Liver (tissue), 9 donors: ENCODE results near the gene ADGRF5. TPM values are rescaled to one million over a fixed set of nuclear protein-coding genes. Genes with fewer than 3 reads are reported as not detected.

Experiments used
- DNase-seq: peaks from one replicate; pipeline ENCODE4 v3.0.0-alpha.2; 2017; ENCODE audit warnings: low spot score
- H3K27ac ChIP-seq, 2 donors: one replicate each; pipeline ENCODE4 v1.7.0; 2013; ENCODE audit warnings: inconsistent platforms in 2 of 2, low read length in 2 of 2, control low read depth in 1 of 2, low read depth in 1 of 2, mild to moderate bottlenecking in 1 of 2
- H3K27me3 ChIP-seq, 4 donors: one replicate each; pipeline versions ENCODE4 v1.6.1 to v1.7.0; 2013; ENCODE audit warnings: low read length in 3 of 4, inconsistent platforms in 1 of 4, mild to moderate bottlenecking in 1 of 4, moderate library complexity in 1 of 4; ENCODE audit not compliant: control insufficient read depth in 4 of 4, insufficient read depth in 4 of 4
- H3K36me3 ChIP-seq, 4 donors: one replicate each; pipeline versions ENCODE4 v1.6.1 to v1.7.0; 2013; ENCODE audit warnings: low read length in 3 of 4, mild to moderate bottlenecking in 3 of 4, low read depth in 1 of 4, moderate library complexity in 1 of 4; ENCODE audit not compliant: control insufficient read depth in 4 of 4, insufficient read depth in 3 of 4
- H3K4me1 ChIP-seq, 4 donors: one replicate each; pipeline versions ENCODE4 v1.6.1 to v1.7.0; 2013; ENCODE audit warnings: low read length in 3 of 4, mild to moderate bottlenecking in 3 of 4, moderate library complexity in 1 of 4; ENCODE audit not compliant: control insufficient read depth in 4 of 4, insufficient read depth in 4 of 4
- H3K4me3 ChIP-seq, 3 donors: one replicate each; pipeline versions ENCODE4 v1.6.1 to v1.7.0; 2013; ENCODE audit warnings: low read length in 3 of 3, control low read depth in 1 of 3, low read depth in 1 of 3, mild to moderate bottlenecking in 1 of 3
- H3K9ac ChIP-seq, 2 donors: one replicate each; pipeline ENCODE4 v1.7.0; 2013; ENCODE audit warnings: low read length in 2 of 2, mild to moderate bottlenecking in 2 of 2, moderate library complexity in 2 of 2, control low read depth in 1 of 2, low read depth in 1 of 2
- H3K9me3 ChIP-seq, 4 donors: one replicate each; pipeline versions ENCODE4 v1.6.1 to v1.7.0; 2013; ENCODE audit warnings: low read length in 3 of 4; ENCODE audit not compliant: control insufficient read depth in 4 of 4
- ATF3 ChIP-seq: IDR thresholded peaks from 2 replicates; pipeline ENCODE4 v1.6.1; 2016; ENCODE audit warnings: antibody characterized with exemption
- EGR1 ChIP-seq, 2 donors: IDR thresholded peaks; 2 replicates each; pipeline ENCODE4 v1.6.1; 2016 to 2018; ENCODE audit warnings: antibody characterized with exemption in 2 of 2, low read depth in 2 of 2
- FOXA1 ChIP-seq: IDR thresholded peaks from 2 replicates; pipeline ENCODE4 v1.6.1; 2016; ENCODE audit warnings: antibody characterized with exemption
- FOXA2 ChIP-seq: IDR thresholded peaks from 2 replicates; pipeline ENCODE4 v1.6.1; 2016; ENCODE audit warnings: antibody characterized with exemption
- GABPA ChIP-seq, 2 donors: IDR thresholded peaks in 1 of 2; conservative IDR thresholded peaks in 1 of 2; 2 replicates each; pipeline ENCODE4 v1.6.1; 2016; ENCODE audit warnings: antibody characterized with exemption in 2 of 2, mild to moderate bottlenecking in 1 of 2, moderate library complexity in 1 of 2
- HNF4A ChIP-seq, 2 donors: conservative IDR thresholded peaks; 2 replicates each; pipeline ENCODE4 v1.6.1; 2016; ENCODE audit warnings: antibody characterized with exemption in 2 of 2, mild to moderate bottlenecking in 2 of 2
- HNF4G ChIP-seq: IDR thresholded peaks from 2 replicates; pipeline ENCODE4 v1.6.1; 2016; ENCODE audit warnings: antibody characterized with exemption
- JUND ChIP-seq, 2 donors: IDR thresholded peaks; 2 replicates each; pipeline ENCODE4 v1.6.1; 2016; ENCODE audit warnings: antibody characterized with exemption in 2 of 2
- NR2F2 ChIP-seq: IDR thresholded peaks from 2 replicates; pipeline ENCODE4 v1.6.1; 2016; ENCODE audit warnings: antibody characterized with exemption
- RAD21 ChIP-seq, 2 donors: IDR thresholded peaks; 2 replicates each; pipeline ENCODE4 v1.6.1; 2016; ENCODE audit warnings: antibody characterized with exemption in 2 of 2, mild to moderate bottlenecking in 2 of 2
- REST ChIP-seq: IDR thresholded peaks from 2 replicates; pipeline ENCODE4 v1.6.1; 2016; ENCODE audit warnings: antibody characterized with exemption, mild to moderate bottlenecking
- RXRA ChIP-seq, 2 donors: IDR thresholded peaks; 2 replicates each; pipeline ENCODE4 v1.6.1; 2017 to 2018; ENCODE audit warnings: antibody characterized with exemption in 2 of 2, mild to moderate bottlenecking in 1 of 2
- SP1 ChIP-seq: IDR thresholded peaks from 2 replicates; pipeline ENCODE4 v1.6.1; 2018; ENCODE audit warnings: antibody characterized with exemption, mild to moderate bottlenecking
- TAF1 ChIP-seq: conservative IDR thresholded peaks from 2 replicates; pipeline ENCODE4 v1.6.1; 2016; ENCODE audit warnings: antibody characterized with exemption, mild to moderate bottlenecking
- YY1 ChIP-seq: IDR thresholded peaks from 2 replicates; pipeline ENCODE4 v1.6.1; 2016; ENCODE audit warnings: antibody characterized with exemption, mild to moderate bottlenecking
- ZBTB33 ChIP-seq: IDR thresholded peaks from 2 replicates; pipeline ENCODE4 v1.6.1; 2016; ENCODE audit warnings: antibody characterized with exemption
- WGBS: extraction: QIAGEN DNeasy Blood & Tissue Kit; methylation state at CpG from one replicate; pipeline ENCODE4 v1.1.7; 2013; 5-methylcytosine and 5-hydroxymethylcytosine counted together
- polyA plus RNA-seq, 2 donors: library from polyadenylated mRNA; stranded (reverse) in 1 of 2; unstranded in 1 of 2; fragments of 200-250 nt in 1 of 2; fragments of >200 nt in 1 of 2; fragmentation: Nextera tagmentation in 1 of 2; extraction: Ambion mirVana in 1 of 2; gene quantifications; one replicate each; pipeline versions ENCODE4 v1.2.1 to v1.2.3, GENCODE V29; 2013 to 2015
- total RNA-seq, 2 donors: library from RNA; depleted of rRNA; stranded (reverse); fragments of >200 nt; gene quantifications; one replicate each; pipeline ENCODE4 v1.2.3, GENCODE V29; 2014
- TF ChIP-seq, protein P1 (sequence below): fragments of 150-350 bp; IDR thresholded peaks from 2 replicates; pipeline ENCODE4 v1.5.1; 2017; ENCODE audit warnings: improper control_type of control experiment, low read depth, low read length; ENCODE audit not compliant: missing input control
- TF ChIP-seq, protein P2 (sequence below): IDR thresholded peaks from 2 replicates; pipeline ENCODE4 v1.6.1; 2016; ENCODE audit warnings: antibody characterized with exemption
- donor health status: healthy.
- donor health status: healthy.
- donor health status: healthy.
- donor health status: healthy.
- donor health status: healthy.

ADGRF5 gene
- total and polyA plus RNA-seq, 4 donors = 4.9 to 19.9 (median 7.4) TPM

DNA sequence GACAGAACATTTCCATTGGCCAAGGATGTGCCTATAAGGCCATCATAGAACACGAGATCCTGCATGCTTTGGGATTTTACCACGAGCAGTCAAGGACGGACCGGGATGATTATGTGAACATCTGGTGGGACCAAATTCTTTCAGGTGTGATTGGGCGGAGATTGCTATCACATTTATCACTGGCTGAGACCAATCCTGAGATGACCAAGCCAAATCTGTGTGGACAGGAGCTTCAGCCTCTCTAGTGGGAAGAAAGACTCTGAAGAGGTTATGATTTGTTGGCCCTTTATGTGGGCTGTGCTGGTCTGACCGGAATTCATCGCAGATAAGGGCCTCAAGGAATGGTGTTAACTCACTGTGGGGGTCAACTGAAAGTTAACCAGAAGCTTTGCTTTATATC, 102.2 kb downstream of the ADGRF5 start:
- Histone ChIP-seq H3K9me3 (no peaks in the 10 kb centered on the region), H3K4me1 (peaks cover 1 to 14% (median 7%) of the 10 kb centered on the region in 4 donors), H3K27ac (no peak overlapping the region), H3K4me3 (no peak overlapping the region), H3K36me3 (no peaks in the 10 kb centered on the region), H3K27me3 (no peaks in the 10 kb centered on the region), H3K9ac (no peak overlapping the region)
- TF ChIP-seq JUND (IDR thresholded peaks at IDR 0.05) (no peak), ATF3 (no peak), FOXA2 (no peak), HNF4G (no peak), HNF4A (conservative IDR thresholded peaks at IDR 0.05) (no peak), YY1 (no peak), RAD21 (IDR thresholded peaks at IDR 0.05) (no peak), GABPA (IDR thresholded peaks at IDR 0.05 in 1 of 2, conservative IDR thresholded peaks at IDR 0.05 in 1 of 2) (no peak), FOXA1 (no peak), RXRA (IDR thresholded peaks at IDR 0.05) (no peak), ZBTB33 (no peak), TAF1 (no peak), NR2F2 (no peak), EGR1 (IDR thresholded peaks at IDR 0.05; ENCODE audit: low read depth in 2 of 2) (no peak), REST (no peak), SP1 (no peak)
- TF ChIP-seq, protein P1, sequence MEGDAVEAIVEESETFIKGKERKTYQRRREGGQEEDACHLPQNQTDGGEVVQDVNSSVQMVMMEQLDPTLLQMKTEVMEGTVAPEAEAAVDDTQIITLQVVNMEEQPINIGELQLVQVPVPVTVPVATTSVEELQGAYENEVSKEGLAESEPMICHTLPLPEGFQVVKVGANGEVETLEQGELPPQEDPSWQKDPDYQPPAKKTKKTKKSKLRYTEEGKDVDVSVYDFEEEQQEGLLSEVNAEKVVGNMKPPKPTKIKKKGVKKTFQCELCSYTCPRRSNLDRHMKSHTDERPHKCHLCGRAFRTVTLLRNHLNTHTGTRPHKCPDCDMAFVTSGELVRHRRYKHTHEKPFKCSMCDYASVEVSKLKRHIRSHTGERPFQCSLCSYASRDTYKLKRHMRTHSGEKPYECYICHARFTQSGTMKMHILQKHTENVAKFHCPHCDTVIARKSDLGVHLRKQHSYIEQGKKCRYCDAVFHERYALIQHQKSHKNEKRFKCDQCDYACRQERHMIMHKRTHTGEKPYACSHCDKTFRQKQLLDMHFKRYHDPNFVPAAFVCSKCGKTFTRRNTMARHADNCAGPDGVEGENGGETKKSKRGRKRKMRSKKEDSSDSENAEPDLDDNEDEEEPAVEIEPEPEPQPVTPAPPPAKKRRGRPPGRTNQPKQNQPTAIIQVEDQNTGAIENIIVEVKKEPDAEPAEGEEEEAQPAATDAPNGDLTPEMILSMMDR = no peak
- TF ChIP-seq, protein P2, sequence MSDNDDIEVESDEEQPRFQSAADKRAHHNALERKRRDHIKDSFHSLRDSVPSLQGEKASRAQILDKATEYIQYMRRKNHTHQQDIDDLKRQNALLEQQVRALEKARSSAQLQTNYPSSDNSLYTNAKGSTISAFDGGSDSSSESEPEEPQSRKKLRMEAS = no peak
- WGBS = 92% methylated on average over 7 of the region's 7 CpGs
- no peak for DNase-seq
